ENCODE results near the gene TCEAL9.
"Not testable (repeated sequence)": the region's sequence is repeated elsewhere in the genome, so short reads cannot be mapped to it uniquely, and the experiment has no call there.

TCEAL9 gene

GRCh38 chrX:103376118-103376978 is 20.0 kb downstream of the TCEAL9 start, which contains the start of gene BEX3:
TSS of gene BEX3 (plus strand) at chrX:103376538. CDS start at chrX:103377522, 984 bp downstream.
- DNase-seq = peak; percentile 29

GRCh38 chrX:103376979-103377324 is 20.6 kb downstream of the TCEAL9 start:
- DNase-seq = no peak

- no peak for DNase-seq
These were observed 22.7 kb downstream of the TCEAL9 start for GRCh38 chrX:103378990-103379389.

GRCh38 chrX:103382877-103383276 is 26.6 kb downstream of the TCEAL9 start:
- DNase-seq = no peak

- no peak for DNase-seq
These were observed 28.4 kb downstream of the TCEAL9 start for GRCh38 chrX:103384672-103385071.

- not testable (repeated sequence) for DNase-seq
These were observed 29.1 kb downstream of the TCEAL9 start for GRCh38 chrX:103385283-103385830.

GRCh38 chrX:103386332-103386731 is 30.0 kb downstream of the TCEAL9 start:
- DNase-seq = no peak

GRCh38 chrX:103393487-103393886 is 37.2 kb downstream of the TCEAL9 start:
- no peak for DNase-seq

GRCh38 chrX:103396186-103396585 is 39.9 kb downstream of the TCEAL9 start:
- no peak for DNase-seq

GRCh38 chrX:103396660-103397059 is 40.4 kb downstream of the TCEAL9 start:
- no peak for DNase-seq

GRCh38 chrX:103397707-103398106 is 41.4 kb downstream of the TCEAL9 start:
- DNase-seq = no peak

GRCh38 chrX:103398421-103398864 is 42.1 kb downstream of the TCEAL9 start:
- DNase-seq = no peak

- no peak for DNase-seq
These were observed 43.4 kb downstream of the TCEAL9 start for GRCh38 chrX:103399744-103400143.

- DNase-seq = no peak
These were observed 44.6 kb downstream of the TCEAL9 start for GRCh38 chrX:103400931-103401330.

- no peak for DNase-seq
These were observed 48.1 kb downstream of the TCEAL9 start for GRCh38 chrX:103404231-103405008.

GRCh38 chrX:103405009-103405333 is 48.7 kb downstream of the TCEAL9 start:
- DNase-seq = no peak

- no peak for DNase-seq
These were observed 50.0 kb downstream of the TCEAL9 start for GRCh38 chrX:103406256-103406655.

- no peak for DNase-seq
These were observed 51.5 kb downstream of the TCEAL9 start for GRCh38 chrX:103407776-103408175.
